Esophagus muscularis mucosa (tissue), 3 donors: ENCODE results near the gene CHST15.

Source experiments
- CTCF ChIP-seq, 3 experiments: fragments of 200-600 bp in 2 of 3; fragments of 450-650 bp in 1 of 3; sonication (generic) in 2 of 3; IDR thresholded peaks; one replicate each; pipeline ENCODE4 v1.5.1; 2017 to 2019; ENCODE audit warnings: antibody characterized with exemption in 3 of 3, mild to moderate bottlenecking in 2 of 3, moderate library complexity in 1 of 3
- POLR2A ChIP-seq: fragments of 450-650 bp; IDR thresholded peaks from one replicate; pipeline ENCODE4 v1.6.1; 2017; ENCODE audit warnings: antibody characterized with exemption, moderate library complexity, mild to moderate bottlenecking, low read depth

- TF ChIP-seq CTCF (IDR thresholded peaks at IDR 0.05) (no peak), POLR2A (no peak)
Measured at GRCh38 chr10:124056337-124056980, 36.9 kb downstream of the CHST15 start.
